HG03064 (cell line): ENCODE measurements around the gene IPO4.
"Not testable (repeated sequence)": the region's sequence is repeated elsewhere in the genome, so short reads cannot be mapped to it uniquely, and the experiment has no call there.

Experiments used
- ATAC-seq: cut with Tn5 transposase; IDR thresholded peaks from one replicate; pipeline ENCODE4 v1.9.1; 2021; ENCODE audit warnings: low read depth; ENCODE audit not compliant: unreplicated experiment

The IPO4 gene, protein sequence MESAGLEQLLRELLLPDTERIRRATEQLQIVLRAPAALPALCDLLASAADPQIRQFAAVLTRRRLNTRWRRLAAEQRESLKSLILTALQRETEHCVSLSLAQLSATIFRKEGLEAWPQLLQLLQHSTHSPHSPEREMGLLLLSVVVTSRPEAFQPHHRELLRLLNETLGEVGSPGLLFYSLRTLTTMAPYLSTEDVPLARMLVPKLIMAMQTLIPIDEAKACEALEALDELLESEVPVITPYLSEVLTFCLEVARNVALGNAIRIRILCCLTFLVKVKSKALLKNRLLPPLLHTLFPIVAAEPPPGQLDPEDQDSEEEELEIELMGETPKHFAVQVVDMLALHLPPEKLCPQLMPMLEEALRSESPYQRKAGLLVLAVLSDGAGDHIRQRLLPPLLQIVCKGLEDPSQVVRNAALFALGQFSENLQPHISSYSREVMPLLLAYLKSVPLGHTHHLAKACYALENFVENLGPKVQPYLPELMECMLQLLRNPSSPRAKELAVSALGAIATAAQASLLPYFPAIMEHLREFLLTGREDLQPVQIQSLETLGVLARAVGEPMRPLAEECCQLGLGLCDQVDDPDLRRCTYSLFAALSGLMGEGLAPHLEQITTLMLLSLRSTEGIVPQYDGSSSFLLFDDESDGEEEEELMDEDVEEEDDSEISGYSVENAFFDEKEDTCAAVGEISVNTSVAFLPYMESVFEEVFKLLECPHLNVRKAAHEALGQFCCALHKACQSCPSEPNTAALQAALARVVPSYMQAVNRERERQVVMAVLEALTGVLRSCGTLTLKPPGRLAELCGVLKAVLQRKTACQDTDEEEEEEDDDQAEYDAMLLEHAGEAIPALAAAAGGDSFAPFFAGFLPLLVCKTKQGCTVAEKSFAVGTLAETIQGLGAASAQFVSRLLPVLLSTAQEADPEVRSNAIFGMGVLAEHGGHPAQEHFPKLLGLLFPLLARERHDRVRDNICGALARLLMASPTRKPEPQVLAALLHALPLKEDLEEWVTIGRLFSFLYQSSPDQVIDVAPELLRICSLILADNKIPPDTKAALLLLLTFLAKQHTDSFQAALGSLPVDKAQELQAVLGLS

DNA sequence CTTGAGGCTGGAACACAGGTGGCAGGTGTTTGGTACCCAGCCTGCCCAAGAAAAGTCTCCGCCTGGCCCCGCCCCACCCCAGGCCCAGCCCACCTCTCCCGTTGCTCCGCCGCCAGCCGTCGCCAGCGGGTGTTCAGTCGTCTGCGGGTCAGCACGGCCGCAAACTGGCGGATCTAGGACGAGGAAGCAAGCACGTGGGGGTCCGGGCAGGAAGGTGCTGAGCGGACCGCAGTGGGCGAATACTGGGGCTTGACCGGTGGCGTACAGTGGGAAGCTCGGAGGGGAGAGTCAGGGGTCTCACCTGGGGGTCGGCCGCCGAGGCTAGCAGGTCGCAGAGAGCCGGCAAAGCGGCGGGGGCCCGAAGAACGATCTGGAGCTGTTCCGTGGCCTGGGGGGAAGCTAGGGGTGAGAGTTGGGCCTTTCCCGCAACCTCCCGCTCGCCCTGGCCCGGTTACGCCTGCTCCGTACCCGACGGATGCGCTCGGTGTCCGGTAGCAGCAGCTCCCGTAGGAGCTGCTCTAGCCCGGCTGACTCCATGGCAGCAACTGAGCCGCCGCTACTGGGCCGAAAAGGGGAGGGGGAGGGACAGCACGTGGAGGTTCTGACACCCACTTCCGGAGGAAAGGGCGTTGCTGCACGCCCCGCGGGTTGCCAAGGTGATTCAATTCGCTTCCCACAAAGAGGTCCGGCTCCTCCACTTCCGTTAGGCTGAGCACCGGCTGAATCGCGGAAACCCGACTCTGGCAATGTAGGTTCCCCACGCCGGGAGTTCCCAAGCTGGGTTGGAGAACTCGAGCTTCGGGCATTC, at the start of gene IPO4:
Gene IPO4 (minus strand): TSS at position 566 of the 808 bp plus-strand sequence. CDS start 29 bp downstream, at position 537.
- ATAC-seq, result no peak

DNA sequence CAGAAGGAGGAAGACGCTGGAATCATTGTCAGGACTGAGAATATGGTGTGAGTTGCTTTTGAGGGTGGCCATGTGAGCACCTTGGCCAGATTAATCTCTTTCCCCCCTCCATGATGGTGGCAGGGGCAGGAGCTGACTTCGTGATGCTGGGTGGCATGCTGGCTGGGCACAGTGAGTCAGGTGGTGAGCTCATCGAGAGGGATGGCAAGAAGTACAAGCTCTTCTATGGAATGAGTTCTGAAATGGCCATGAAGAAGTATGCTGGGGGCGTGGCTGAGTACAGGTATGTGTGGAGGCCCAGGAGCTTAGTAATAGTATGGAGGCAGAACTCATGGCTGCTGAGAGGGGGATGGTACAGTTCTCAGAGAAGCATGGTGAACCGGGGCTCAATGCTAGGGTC, 49.5 kb upstream of the IPO4 start:
- ATAC-seq, result no peak

DNA sequence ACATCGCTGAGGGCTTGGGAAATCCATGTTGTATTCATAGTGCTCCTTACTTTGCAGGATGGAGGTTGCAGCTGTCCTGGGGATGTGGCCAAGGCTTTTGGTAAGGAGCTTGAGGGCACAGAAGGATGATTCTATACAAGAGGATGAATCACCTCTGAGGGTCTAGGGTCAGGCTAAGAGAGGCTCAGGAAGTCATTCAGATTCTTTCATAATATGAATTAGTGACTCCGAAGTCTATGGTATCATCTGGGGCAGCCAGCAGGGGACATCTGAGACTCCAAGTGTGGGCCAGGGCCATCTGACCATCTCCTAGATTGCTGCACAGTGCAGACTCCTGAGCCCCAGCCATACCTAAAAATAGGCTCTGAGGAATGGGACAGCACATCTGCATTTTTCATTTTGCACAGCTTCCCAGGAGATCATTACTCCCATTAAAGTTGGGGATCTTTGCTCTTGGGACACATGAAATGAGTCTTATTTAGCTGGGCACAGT, 48.9 kb upstream of the IPO4 start:
- no peak for ATAC-seq

DNA sequence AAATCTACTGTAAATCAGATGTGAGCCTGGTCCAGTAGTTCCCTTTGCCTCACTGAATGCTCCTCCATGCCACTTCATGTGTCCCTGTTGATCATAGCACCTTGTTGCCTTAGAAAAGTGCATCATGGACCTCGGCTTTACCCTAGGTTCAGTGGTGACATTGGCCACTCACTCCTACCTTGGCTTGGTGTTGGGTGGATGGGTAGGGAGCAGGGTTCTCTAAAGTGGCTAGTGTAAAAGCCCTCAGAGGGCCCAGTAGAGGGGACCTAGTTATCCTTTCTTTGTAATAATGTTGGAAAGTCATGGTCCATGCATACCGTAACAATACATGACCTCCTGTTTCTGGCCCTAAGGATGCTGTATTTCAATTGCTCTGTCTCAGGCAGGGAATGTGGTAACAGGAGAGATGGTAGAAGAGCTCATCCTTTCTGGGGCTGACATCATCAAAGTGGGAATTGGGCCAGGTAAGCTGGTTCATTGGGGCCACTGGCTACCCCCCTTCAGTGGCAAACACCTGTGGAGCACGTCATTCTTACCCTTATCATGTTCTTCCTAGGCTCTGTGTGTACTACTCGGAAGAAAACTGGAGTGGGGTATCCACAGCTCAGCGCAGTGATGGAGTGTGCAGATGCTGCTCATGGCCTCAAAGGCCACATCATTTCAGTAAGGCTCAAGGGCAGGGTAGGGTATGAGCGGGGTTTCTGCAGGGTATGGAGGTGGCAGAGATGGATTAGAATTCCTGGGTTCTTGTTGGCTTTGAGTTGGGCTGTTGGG, 48.3 kb upstream of the IPO4 start:
- no peak for ATAC-seq

DNA sequence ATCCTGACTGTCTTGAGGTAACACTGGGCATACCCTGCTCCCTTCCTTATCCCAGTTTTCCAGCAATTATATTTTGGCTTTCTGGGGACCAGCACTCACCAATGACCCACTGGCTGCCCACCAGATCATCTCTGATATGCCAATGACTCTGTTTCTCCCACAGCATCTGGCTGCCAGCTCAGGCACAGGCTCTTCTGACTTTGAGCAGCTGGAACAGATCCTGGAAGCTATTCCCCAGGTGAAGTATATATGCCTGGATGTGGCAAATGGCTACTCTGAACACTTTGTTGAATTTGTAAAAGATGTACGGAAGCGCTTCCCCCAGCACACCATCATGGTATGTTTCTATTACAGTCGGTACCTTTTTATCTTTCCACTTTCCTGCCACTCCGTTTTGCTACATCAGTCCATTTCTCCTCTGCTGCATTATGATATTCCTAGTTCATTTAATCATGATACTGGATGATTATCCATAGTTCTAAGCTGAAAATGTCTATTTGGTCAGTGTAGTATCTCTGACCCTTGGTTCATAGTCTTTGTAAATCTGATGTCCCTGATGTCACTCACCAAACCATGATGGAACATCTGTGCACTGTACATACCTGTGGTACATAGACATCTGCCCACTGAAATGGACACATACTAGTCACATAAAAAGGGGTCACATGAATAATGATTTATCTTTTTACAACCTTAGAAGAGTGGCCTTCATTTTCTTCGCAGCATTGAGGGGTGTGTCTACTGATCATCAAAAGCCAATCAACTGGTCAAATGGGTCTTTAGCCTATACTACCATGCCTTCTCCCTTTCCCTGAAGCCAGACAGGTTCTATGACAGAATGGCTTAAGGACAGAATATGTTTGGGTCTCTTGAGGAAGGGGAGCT, 47.4 kb upstream of the IPO4 start:
- no peak for ATAC-seq

DNA sequence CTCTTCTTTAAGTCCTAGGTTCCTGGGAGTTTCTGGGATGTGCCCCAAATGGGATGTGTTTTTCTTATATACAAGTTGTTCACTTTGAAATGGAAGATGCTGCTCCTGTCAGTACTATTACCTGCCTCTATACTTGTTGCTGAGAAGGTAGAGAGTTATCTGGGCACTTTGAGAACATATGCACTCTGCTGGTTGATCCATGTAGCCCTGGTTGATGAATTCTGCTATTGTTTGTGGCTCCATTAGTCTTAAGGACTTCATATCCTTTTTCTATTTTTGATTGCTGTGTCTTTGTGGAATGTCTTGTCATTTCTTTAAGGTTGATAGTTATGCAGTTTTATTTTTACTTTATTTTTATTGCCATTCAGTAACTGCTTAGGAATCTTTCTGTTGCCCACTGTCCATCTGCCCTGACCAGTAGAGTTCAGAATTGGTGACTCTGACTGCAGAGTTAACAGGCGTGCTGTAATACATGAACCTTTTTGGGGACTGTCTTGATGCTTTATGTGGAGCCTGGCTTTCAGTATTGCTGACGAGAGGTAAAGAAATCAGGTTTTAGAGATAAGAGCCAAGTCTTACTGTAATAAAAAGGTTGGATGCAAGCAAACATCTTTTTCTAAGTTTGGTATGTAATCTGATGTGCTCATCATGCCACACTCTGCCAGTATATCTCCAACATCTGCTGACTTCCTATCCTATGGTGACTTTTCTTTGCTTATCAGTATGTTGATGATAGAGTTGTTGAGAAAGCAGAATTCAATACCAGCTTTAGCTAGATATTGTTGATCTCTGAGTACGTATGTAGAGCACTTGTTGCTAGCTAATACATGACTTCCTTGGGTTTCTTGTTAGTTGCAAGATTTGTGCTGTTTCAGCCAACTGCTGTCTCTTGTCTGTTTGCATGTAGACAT, 45.7 kb upstream of the IPO4 start:
- ATAC-seq, result no peak

DNA sequence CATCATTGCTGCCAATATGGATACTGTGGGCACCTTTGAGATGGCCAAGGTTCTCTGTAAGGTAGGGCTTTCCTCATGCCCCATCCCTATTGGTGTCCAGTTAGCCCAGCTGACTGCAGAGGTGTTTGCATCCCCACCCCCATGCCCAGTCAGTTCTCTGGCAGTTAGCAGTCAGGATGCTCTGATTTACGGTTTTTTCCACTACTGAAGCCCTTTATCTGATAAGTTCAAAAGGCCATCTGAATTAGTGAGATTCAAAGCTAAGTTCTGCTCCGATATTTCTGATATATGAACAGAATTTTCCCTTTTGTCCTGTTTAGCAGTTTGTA, 44.9 kb upstream of the IPO4 start:
- no peak for ATAC-seq

DNA sequence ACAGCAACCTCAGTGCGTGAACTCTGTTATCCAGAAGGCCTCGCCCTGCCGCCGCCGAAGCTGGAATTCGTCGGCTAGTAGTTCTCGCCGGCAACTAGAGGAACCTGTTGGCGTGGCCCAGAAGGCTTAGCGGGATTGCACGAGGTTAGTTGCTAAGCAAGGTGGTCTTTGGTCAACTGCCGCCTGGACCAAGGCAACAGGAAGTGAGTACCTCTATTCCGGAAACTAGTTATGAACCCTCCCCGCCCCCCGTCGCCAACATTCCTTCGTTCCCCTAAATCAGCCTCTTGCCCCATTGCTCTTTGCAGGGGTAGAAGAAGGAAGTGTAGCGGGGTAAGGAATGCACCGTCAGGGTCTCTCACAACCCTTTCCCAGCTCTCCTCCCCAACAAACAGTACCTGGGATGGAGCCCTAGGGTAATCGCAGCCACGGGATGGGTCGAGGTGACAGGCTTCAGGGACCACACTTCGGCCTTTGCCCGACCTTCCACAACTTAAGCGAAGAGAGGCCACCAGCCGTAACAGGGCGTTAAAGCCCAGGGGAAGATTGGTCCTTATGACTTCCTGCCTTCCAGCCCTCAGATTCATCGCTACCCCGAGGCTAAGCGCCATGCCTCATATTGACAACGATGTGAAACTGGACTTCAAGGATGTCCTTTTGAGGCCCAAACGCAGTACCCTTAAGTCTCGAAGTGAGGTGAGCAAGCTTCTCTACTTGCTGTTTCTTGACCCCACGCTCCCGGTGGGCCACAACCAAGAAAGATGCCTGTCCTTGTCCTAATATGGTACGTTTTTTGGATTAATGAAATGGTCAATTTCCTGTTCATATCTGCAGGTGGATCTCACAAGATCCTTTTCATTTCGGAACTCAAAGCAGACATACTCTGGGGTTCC, 44.3 kb upstream of the IPO4 start, which contains the start of gene GMPR2:
Gene GMPR2 (plus strand): TSS at position 285 of the 893 bp plus-strand sequence. CDS start 325 bp downstream, at position 610.
- peak; percentile 55 for ATAC-seq

DNA sequence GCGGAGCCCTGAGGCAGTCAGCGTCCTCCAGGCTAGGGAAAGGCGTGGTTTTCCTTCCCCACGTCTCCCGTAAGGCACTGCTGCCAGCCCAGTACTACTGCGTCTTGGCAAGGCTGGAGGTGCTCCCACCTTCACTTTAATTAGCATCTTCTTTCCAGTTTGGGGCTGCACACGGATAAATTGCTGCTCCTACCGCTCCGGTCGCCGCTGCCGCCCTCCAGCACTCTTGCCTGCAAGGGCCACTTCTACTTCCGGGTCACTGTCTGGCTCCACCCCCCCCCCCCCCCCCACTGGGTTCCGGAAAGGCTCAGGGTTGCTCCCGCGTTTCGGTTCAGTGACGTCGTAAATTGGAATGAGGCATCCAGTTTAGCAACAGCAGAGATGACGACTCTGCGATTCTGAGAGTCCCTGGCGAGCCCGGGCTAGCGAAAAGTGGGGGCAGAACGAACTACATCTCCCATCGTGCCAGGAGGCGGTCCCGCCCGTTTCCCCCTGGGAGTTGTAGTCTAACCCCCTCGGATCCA, 43.6 kb upstream of the IPO4 start, which contains the start of gene NEDD8:
Gene NEDD8 (minus strand): TSS at position 247 of the 524 bp plus-strand sequence. CDS start 100 bp downstream, at position 147.
- ATAC-seq, result peak; percentile 72

DNA sequence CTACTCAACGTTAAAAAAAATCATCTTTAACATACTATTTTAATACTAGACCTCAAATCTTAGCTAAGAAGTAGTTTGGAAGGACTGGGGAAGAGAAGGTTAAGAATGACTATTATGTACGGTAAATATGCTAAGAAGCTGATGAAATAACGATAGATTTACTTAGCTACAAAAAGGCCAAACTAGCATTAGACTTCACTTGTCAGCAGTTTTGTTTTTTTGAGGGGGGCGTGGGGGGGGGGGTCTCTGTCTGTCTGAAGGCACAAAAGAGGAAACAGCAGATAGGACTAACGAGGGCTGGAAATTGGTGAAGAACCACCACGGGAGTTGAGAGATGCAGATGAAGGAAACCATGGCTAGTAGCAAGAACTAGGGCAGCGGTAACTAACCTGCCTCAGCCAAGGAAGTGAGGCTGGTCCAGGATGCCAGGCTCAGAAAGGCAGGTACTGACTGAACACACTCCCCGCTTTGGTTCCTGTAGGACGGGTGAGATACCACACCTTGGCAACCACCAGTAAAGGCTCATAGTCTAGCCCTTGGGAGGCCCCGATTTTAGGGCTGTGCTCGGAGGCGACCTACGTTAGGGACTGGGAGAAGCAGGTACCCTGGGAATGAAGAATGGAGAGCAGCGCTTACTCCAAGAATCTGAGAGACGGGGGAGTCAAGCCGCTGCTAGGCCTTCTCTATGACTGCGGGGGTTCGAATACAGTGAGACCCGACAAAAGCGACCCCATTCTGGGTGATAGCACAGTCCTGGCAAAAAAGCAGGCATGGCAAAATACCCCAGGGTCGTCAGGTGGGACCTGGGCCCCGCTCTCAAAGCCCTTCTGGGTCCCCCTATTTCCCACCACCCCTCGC, 42.9 kb upstream of the IPO4 start:
- ATAC-seq, result no peak

DNA sequence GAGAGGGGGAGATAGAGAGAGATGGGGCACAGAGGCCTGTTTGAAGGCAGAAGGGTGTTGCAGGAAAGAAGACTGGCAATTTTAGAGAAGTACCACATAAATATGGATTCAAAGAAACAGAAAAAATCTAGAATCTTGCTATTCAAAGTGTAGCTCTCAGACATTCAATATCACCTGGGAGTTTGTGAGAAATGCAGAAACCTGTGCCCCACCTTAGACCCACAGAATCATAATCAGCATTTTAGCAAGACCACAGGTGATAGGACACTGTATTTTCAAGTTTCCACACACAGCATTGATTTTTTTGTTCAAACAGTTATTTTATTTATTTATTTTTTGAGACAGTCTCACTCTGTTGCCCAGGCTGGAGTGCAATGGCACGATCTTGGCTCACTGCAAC, 40.3 kb upstream of the IPO4 start:
- no peak for ATAC-seq

DNA sequence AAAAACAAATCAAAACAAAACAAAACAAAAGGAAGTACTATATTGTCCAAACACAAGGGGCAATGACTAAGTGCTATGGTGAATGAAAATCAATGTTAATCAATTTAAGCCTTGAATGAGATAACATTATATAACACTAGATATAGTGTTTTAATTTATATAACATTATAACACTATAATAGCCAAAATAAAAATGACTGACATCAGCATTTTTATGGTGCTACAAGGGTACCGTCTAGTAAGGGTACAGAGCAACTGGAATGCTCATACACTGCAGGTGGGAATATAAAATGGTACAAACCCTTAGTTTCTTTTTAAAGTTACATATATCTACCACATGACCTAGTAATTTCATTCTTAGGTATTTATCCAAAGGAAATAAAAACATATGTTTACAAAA, 37.9 kb upstream of the IPO4 start:
- ATAC-seq, result no peak

DNA sequence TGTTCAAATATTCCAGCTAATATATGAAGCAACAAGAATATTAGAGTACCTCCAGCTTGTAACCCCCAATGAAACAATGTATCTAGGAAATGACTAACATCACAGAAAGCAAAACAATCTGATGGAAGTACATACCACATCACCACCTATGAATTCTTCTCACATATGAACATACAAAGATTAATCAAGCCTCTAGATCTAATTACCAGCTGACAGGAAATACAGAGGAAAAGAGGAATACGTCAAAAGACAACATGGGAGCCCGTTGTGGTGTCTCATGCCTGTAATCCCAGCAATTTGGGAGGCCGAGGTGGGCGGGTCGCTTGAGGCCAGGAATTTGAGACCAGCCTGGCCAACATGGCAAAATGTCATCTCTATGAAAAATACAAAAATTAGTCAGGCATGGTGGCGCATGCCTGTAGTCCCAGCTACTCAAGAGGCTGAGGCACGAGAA, 36.0 kb upstream of the IPO4 start:
- no peak for ATAC-seq

DNA sequence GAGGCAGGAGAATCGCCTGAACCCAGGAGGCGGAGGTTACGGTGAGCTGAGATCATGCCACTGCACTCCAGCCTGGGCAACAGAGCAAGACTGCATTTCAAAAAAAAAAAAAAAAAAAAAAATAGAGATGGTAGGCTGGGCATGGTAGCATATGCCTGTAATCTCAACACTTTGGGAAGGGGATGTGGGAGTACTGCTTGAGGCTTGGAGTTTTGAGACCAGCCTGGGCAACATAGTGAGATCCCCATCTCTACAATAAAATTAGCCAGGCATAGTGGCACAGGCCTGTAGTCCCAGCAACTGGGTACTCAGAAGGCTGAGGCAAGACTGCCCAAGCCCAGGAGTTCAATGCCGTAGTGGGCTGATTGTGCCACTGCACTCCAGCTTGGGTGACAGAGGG, 34.4 kb upstream of the IPO4 start:
- not testable (repeated sequence) for ATAC-seq

DNA sequence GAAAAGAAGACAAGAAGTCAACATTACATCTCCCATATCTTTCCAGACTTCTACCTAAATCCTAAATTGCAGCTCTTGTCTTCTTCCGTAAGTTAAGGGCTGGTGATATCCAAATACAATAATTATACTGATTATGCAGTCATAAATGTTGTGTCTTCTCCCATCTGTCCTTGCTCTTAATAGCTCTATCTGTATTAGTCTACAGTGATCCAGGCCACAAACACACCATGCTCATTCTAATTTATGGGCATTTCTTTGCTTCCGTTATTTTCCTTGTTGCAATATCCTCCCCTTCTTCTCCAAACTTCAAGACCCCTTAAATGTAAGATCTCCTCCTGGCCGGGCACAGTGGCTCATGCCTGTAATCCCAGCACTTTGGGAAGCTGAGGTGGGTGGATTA, 30.9 kb upstream of the IPO4 start:
- no peak for ATAC-seq
